Keratinocyte (primary cell): ENCODE data around the gene NAV3. TPM values are rescaled to one million over a fixed set of nuclear protein-coding genes. Genes with fewer than 3 reads are reported as not detected.

Source experiments
- DNase-seq: peaks from one replicate; pipeline ENCODE4 v3.0.0-alpha.2; 2011; ENCODE audit warnings: low read depth, missing footprints, low spot score
- FAIRE-seq: peaks from 2 replicates; lab custom pipeline; 2011; peaks lifted over from hg19 to GRCh38; lab: Jason Lieb, UNC
- H2AFZ ChIP-seq: 2 replicates; pipeline ENCODE4 v1.6.0; 2012; ENCODE audit warnings: low read length, control low read depth, inconsistent platforms; ENCODE audit not compliant: control insufficient read depth
- H3K27ac ChIP-seq: 2 replicates; pipeline ENCODE4 v1.5.1; 2011; ENCODE audit warnings: low read length; ENCODE audit not compliant: control insufficient read depth, insufficient read depth
- H3K27me3 ChIP-seq: 3 replicates; pipeline ENCODE4 v1.6.0; 2011; ENCODE audit warnings: low read length; ENCODE audit not compliant: control insufficient read depth, insufficient read depth; ENCODE audit errors: extremely low read depth
- H3K36me3 ChIP-seq, 2 experiments: 2 replicates in 1 of 2; 3 replicates in 1 of 2; pipeline ENCODE4 v1.5.1; 2011; ENCODE audit warnings: low read length in 2 of 2, mild to moderate bottlenecking in 1 of 2; ENCODE audit not compliant: control insufficient read depth in 2 of 2, insufficient read depth in 2 of 2; ENCODE audit errors: extremely low read depth in 1 of 2
- H3K4me1 ChIP-seq: 3 replicates; pipeline ENCODE4 v1.5.1; 2011; ENCODE audit warnings: low read length; ENCODE audit not compliant: control insufficient read depth, insufficient read depth; ENCODE audit errors: extremely low read depth
- H3K4me2 ChIP-seq: 3 replicates; pipeline ENCODE4 v1.6.0; 2011; ENCODE audit warnings: low read depth, low read length; ENCODE audit not compliant: control insufficient read depth, insufficient read depth; ENCODE audit errors: extremely low read depth
- H3K4me3 ChIP-seq, 3 experiments: fragments of 200-600 bp in 1 of 3; sonication (generic) in 1 of 3; 2 replicates in 2 of 3; 3 replicates in 1 of 3; pipeline ENCODE4 v1.5.1; 2011 to 2016; ENCODE audit warnings: low read length in 3 of 3, mild to moderate bottlenecking in 3 of 3, control low read depth in 2 of 3, inconsistent platforms in 1 of 3, low read depth in 1 of 3, mixed read lengths in 1 of 3, mixed run types in 1 of 3, moderate library complexity in 1 of 3; ENCODE audit not compliant: control insufficient read depth in 2 of 3, insufficient read depth in 2 of 3; ENCODE audit errors: extremely low read depth in 1 of 3
- H3K79me2 ChIP-seq: 2 replicates; pipeline ENCODE4 v1.6.0; 2012; ENCODE audit warnings: low read length; ENCODE audit not compliant: control insufficient read depth, insufficient read depth
- H3K9ac ChIP-seq: 3 replicates; pipeline ENCODE4 v1.6.0; 2011; ENCODE audit warnings: low read length; ENCODE audit not compliant: control insufficient read depth, insufficient read depth; ENCODE audit errors: extremely low read depth
- H3K9me1 ChIP-seq: 3 replicates; pipeline ENCODE4 v1.6.0; 2011; ENCODE audit warnings: low read length; ENCODE audit not compliant: control insufficient read depth, insufficient read depth; ENCODE audit errors: extremely low read depth
- H3K9me3 ChIP-seq: 2 replicates; pipeline ENCODE4 v1.5.1; 2012; ENCODE audit warnings: low read depth, low read length; ENCODE audit not compliant: control insufficient read depth
- H4K20me1 ChIP-seq: 3 replicates; pipeline ENCODE4 v1.6.0; 2011; ENCODE audit warnings: low read length; ENCODE audit not compliant: control insufficient read depth, insufficient read depth; ENCODE audit errors: extremely low read depth
- CTCF ChIP-seq, 3 experiments: IDR thresholded peaks in 1 of 3; conservative IDR thresholded peaks in 1 of 3; optimal IDR thresholded peaks in 1 of 3; 2 replicates in 2 of 3; 3 replicates in 1 of 3; pipeline versions ENCODE3 to v1.5.1; 2011; ENCODE audit warnings: low read length in 3 of 3, mild to moderate bottlenecking in 3 of 3, moderate library complexity in 2 of 3, control low read depth in 1 of 3, inconsistent platforms in 1 of 3; ENCODE audit not compliant: insufficient read depth in 2 of 3; ENCODE audit errors: extremely low read depth in 1 of 3
- EZH2 ChIP-seq: IDR thresholded peaks from one replicate; pipeline ENCODE4 v1.6.1; 2012; ENCODE audit warnings: inconsistent platforms, mild to moderate bottlenecking, low read length, moderate library complexity
- dilution Hi-C: fragments of 300-500 bp; cut with MboI; formaldehyde crosslinking; loops from one replicate; pipeline ENCODE4 v1.7.0; 2020; ENCODE audit warnings: low sequenced_read_pairs; ENCODE audit not compliant: extremely low pct_ligation_motif_present
- polyA plus RNA-seq, 5 experiments: library from polyadenylated mRNA; depleted of rRNA in 3 of 5; stranded (reverse) in 3 of 5; stranded (forward) in 1 of 5; unstranded in 1 of 5; fragments of >200 nt; gene quantifications; 1 replicate in 1 of 5; 2 replicates in 3 of 5; 3 replicates in 1 of 5; pipeline versions ENCODE4 v1.2.1 to v1.2.3, GENCODE V29; 2011 to 2012; ENCODE audit warnings: missing spikeins in 2 of 5, low read depth in 1 of 5, low replicate concordance in 1 of 5

Gene NAV3
- polyA plus RNA-seq, 1 donor (not counting 4 experiments of a cell fraction or from before 2014, with no cell fraction given), result 22.6 TPM

- no peaks in the 10 kb centered on the region for H3K79me2 ChIP-seq
- no peaks in the 10 kb centered on the region for H3K9me1 ChIP-seq
- no peaks in the 10 kb centered on the region for H4K20me1 ChIP-seq
- no peak overlapping the region for H2AFZ ChIP-seq
- FAIRE-seq (no peak), DNase-seq (no peak)
- H3K4me3 ChIP-seq, result no peak overlapping the region
- dilution Hi-C loops, result no loop called here
- TF ChIP-seq EZH2 (no peak), CTCF (optimal IDR thresholded peaks at IDR 0.05 in 1 of 3, IDR thresholded peaks at IDR 0.05 in 1 of 3, conservative IDR thresholded peaks at IDR 0.05 in 1 of 3; ENCODE audit: extremely low read depth in 1 of 3, insufficient read depth in 2 of 3, low read length in 3 of 3) (no peak)
- H3K27ac ChIP-seq, result no peak overlapping the region
- no peak overlapping the region for H3K9ac ChIP-seq
- H3K27me3 ChIP-seq, result no peaks in the 10 kb centered on the region
- H3K36me3 ChIP-seq, result no peaks in the 10 kb centered on the region
- peaks cover 17% of the 10 kb centered on the region for H3K4me1 ChIP-seq
- no peak overlapping the region for H3K4me2 ChIP-seq
- H3K9me3 ChIP-seq, result no peaks in the 10 kb centered on the region
These were observed 10.8 kb downstream of the NAV3 start for GRCh38 chr12:77841521-77841920.

DNA sequence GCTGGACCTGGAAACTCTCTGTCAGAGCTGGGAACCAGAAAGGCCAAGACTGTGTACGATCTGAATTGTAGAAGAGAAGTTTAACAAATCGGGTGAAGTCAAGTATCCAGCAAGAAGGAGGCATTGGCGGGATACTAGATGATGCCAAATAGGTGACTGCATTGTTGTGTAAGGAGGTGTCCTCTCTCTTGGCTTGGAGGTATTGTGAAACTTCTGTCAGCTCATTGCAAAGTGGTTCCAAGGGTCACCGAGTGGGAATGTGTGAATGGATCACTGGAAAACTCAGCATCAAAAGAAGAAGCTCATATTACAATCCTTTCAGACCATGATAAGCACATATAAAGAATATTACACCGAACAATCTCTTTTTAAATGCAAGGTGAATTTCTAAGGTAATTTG is 11.7 kb downstream of the NAV3 start:
- no peak for TF ChIP-seq CTCF (optimal IDR thresholded peaks at IDR 0.05 in 1 of 3, IDR thresholded peaks at IDR 0.05 in 1 of 3, conservative IDR thresholded peaks at IDR 0.05 in 1 of 3; ENCODE audit: extremely low read depth in 1 of 3, insufficient read depth in 2 of 3, low read length in 3 of 3)
- no peak for TF ChIP-seq EZH2
- dilution Hi-C loops, result no loop called here
- no peaks in the 10 kb centered on the region for H3K9me3 ChIP-seq
- H3K27me3 ChIP-seq, result no peaks in the 10 kb centered on the region
- no peaks in the 10 kb centered on the region for H4K20me1 ChIP-seq
- H3K4me1 ChIP-seq, result peaks cover 26% of the 10 kb centered on the region
- no peak overlapping the region for H3K9ac ChIP-seq
- no peak overlapping the region for H2AFZ ChIP-seq
- DNase-seq (no peak), FAIRE-seq (peak; percentile 78)
- H3K36me3 ChIP-seq, result no peaks in the 10 kb centered on the region
- no peaks in the 10 kb centered on the region for H3K9me1 ChIP-seq
- no peak overlapping the region for H3K4me3 ChIP-seq
- no peak overlapping the region for H3K27ac ChIP-seq
- H3K4me2 ChIP-seq, result no peak overlapping the region
- H3K79me2 ChIP-seq, result no peaks in the 10 kb centered on the region
